ENCODE results near the gene BCAS1.

- TF ChIP-seq GABPA (IDR thresholded peaks at IDR 0.05; ENCODE audit: low read depth) (no peak), POLR2AphosphoS5 (IDR thresholded peaks at IDR 0.05; ENCODE audit: low read depth) (no peak)
- TF ChIP-seq, protein P1, sequence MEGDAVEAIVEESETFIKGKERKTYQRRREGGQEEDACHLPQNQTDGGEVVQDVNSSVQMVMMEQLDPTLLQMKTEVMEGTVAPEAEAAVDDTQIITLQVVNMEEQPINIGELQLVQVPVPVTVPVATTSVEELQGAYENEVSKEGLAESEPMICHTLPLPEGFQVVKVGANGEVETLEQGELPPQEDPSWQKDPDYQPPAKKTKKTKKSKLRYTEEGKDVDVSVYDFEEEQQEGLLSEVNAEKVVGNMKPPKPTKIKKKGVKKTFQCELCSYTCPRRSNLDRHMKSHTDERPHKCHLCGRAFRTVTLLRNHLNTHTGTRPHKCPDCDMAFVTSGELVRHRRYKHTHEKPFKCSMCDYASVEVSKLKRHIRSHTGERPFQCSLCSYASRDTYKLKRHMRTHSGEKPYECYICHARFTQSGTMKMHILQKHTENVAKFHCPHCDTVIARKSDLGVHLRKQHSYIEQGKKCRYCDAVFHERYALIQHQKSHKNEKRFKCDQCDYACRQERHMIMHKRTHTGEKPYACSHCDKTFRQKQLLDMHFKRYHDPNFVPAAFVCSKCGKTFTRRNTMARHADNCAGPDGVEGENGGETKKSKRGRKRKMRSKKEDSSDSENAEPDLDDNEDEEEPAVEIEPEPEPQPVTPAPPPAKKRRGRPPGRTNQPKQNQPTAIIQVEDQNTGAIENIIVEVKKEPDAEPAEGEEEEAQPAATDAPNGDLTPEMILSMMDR (IDR thresholded peaks at IDR 0.05; ENCODE audit: insufficient read depth, low read length) = no peak
- TF ChIP-seq, protein P2, sequence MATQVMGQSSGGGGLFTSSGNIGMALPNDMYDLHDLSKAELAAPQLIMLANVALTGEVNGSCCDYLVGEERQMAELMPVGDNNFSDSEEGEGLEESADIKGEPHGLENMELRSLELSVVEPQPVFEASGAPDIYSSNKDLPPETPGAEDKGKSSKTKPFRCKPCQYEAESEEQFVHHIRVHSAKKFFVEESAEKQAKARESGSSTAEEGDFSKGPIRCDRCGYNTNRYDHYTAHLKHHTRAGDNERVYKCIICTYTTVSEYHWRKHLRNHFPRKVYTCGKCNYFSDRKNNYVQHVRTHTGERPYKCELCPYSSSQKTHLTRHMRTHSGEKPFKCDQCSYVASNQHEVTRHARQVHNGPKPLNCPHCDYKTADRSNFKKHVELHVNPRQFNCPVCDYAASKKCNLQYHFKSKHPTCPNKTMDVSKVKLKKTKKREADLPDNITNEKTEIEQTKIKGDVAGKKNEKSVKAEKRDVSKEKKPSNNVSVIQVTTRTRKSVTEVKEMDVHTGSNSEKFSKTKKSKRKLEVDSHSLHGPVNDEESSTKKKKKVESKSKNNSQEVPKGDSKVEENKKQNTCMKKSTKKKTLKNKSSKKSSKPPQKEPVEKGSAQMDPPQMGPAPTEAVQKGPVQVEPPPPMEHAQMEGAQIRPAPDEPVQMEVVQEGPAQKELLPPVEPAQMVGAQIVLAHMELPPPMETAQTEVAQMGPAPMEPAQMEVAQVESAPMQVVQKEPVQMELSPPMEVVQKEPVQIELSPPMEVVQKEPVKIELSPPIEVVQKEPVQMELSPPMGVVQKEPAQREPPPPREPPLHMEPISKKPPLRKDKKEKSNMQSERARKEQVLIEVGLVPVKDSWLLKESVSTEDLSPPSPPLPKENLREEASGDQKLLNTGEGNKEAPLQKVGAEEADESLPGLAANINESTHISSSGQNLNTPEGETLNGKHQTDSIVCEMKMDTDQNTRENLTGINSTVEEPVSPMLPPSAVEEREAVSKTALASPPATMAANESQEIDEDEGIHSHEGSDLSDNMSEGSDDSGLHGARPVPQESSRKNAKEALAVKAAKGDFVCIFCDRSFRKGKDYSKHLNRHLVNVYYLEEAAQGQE (IDR thresholded peaks at IDR 0.05; ENCODE audit: insufficient replicate concordance, low read depth) = no peak
Measured at GRCh38 chr20:53920647-53921245, 149.6 kb downstream of the BCAS1 start.
